IMR-90 (cell line): Measurements from ENCODE around the gene MPC2. TPM values are rescaled to one million over a fixed set of nuclear protein-coding genes. Genes with fewer than 3 reads are reported as not detected.

Source experiments
- ATAC-seq: fragments of 200-7000 bp; cut with Tn5 transposase; 2 replicates; pipeline ENCODE4 v1.9.1; 2020; ENCODE audit warnings: low read depth, mild to moderate bottlenecking, moderate library complexity
- BruUV-seq: library from RNA; stranded (reverse); fragments of 400-500 nt; replicated peaks from 2 replicates; lab custom pipeline; 2021; lab: Mats Ljungman, UMichigan
- CTCF ChIA-PET: fragments of 300-600 bp; formaldehyde crosslinking; extraction: SDS; loops from one replicate; lab custom pipeline; 2021; ENCODE audit warnings: antibody characterized with exemption; lab: Yijun Ruan, JAX
- POLR2A ChIA-PET: fragments of 300-600 bp; sonication (Branson Sonifier 250); formaldehyde crosslinking; loops from one replicate; lab custom pipeline; 2022; ENCODE audit warnings: antibody characterized with exemption; ENCODE audit not compliant: unreplicated experiment; lab: Charles Lee
- DNase-seq: peaks from one replicate; pipeline ENCODE4 v3.0.0; 2013
- H2AFZ ChIP-seq: replicated peaks from 2 replicates; pipeline ENCODE3; 2013; ENCODE audit warnings: low read length, mild to moderate bottlenecking; ENCODE audit not compliant: poor library complexity
- H2AK5ac ChIP-seq: 2 replicates; pipeline ENCODE4 v1.6.1; 2013; ENCODE audit warnings: low read depth, low read length, inconsistent platforms
- H2AK9ac ChIP-seq: replicated peaks from 2 replicates; pipeline ENCODE3; 2013; ENCODE audit warnings: mild to moderate bottlenecking, low read depth, low read length, moderate library complexity; ENCODE audit not compliant: poor library complexity
- H2BK120ac ChIP-seq: 2 replicates; pipeline ENCODE4 v1.6.1; 2013; ENCODE audit warnings: low read depth, low read length, inconsistent platforms
- H2BK15ac ChIP-seq: 3 replicates; pipeline ENCODE4 v1.6.1; 2013; ENCODE audit warnings: low read depth, low read length, inconsistent platforms
- H2BK20ac ChIP-seq: 2 replicates; pipeline ENCODE4 v1.6.1; 2013; ENCODE audit warnings: low read depth, mild to moderate bottlenecking, inconsistent platforms, low read length, moderate library complexity
- H2BK5ac ChIP-seq: 2 replicates; pipeline ENCODE4 v1.6.1; 2013; ENCODE audit warnings: mild to moderate bottlenecking, low read depth, low read length, inconsistent platforms; ENCODE audit not compliant: poor library complexity, severe bottlenecking
- H3K14ac ChIP-seq: replicated peaks from 2 replicates; pipeline ENCODE4 v1.6.1; 2013; ENCODE audit warnings: low read depth, low read length, inconsistent platforms
- H3K18ac ChIP-seq: 2 replicates; pipeline ENCODE4 v1.6.1; 2013; ENCODE audit warnings: low read depth, low read length, control low read depth
- H3K23ac ChIP-seq: 2 replicates; pipeline ENCODE4 v1.6.1; 2013; ENCODE audit warnings: low read depth, low read length, inconsistent platforms
- H3K27ac ChIP-seq: 2 replicates; pipeline ENCODE4 v1.5.1; 2013; ENCODE audit warnings: mild to moderate bottlenecking, control low read depth, low read length; ENCODE audit not compliant: insufficient read depth
- H3K27me3 ChIP-seq: 2 replicates; pipeline ENCODE4 v1.6.1; 2013; ENCODE audit warnings: low read length; ENCODE audit not compliant: control insufficient read depth, insufficient read depth
- H3K36me3 ChIP-seq: 2 replicates; pipeline ENCODE4 v1.6.1; 2013; ENCODE audit warnings: low read length, mixed read lengths; ENCODE audit not compliant: control insufficient read depth, insufficient read depth
- H3K4ac ChIP-seq: 2 replicates; pipeline ENCODE4 v1.6.1; 2013; ENCODE audit warnings: low read depth, low read length, inconsistent platforms
- H3K4me1 ChIP-seq: 2 replicates; pipeline ENCODE4 v1.6.1; 2013; ENCODE audit warnings: low read length, mixed read lengths; ENCODE audit not compliant: control insufficient read depth, insufficient read depth
- H3K4me2 ChIP-seq: 2 replicates; pipeline ENCODE4 v1.6.1; 2013; ENCODE audit warnings: low read depth, mild to moderate bottlenecking, control low read depth, low read length, moderate library complexity
- H3K4me3 ChIP-seq: 2 replicates; pipeline ENCODE4 v1.5.1; 2013; ENCODE audit warnings: low read depth, mild to moderate bottlenecking, control low read depth, low read length, moderate library complexity; ENCODE audit not compliant: insufficient read depth
- H3K56ac ChIP-seq: 2 replicates; pipeline ENCODE4 v1.6.1; 2013; ENCODE audit warnings: low read length, inconsistent platforms; ENCODE audit not compliant: insufficient read depth; ENCODE audit errors: extremely low read depth
- H3K79me1 ChIP-seq, 2 experiments: 2 replicates each; pipeline ENCODE4 v1.6.1; 2013; ENCODE audit warnings: low read length in 2 of 2, inconsistent platforms in 1 of 2, low read depth in 1 of 2
- H3K9ac ChIP-seq: 2 replicates; pipeline ENCODE4 v1.6.1; 2013; ENCODE audit warnings: low read depth, low read length, control low read depth
- H3K9me1 ChIP-seq: 2 replicates; pipeline ENCODE4 v1.6.1; 2013; ENCODE audit warnings: low read length, inconsistent platforms; ENCODE audit not compliant: insufficient read depth
- H3K9me3 ChIP-seq: 2 replicates; pipeline ENCODE4 v1.6.1; 2013; ENCODE audit warnings: low read length; ENCODE audit not compliant: control insufficient read depth, insufficient read depth
- H4K20me1 ChIP-seq: 2 replicates; pipeline ENCODE4 v1.6.1; 2013; ENCODE audit warnings: low read length, inconsistent platforms; ENCODE audit not compliant: insufficient read depth
- H4K5ac ChIP-seq: 2 replicates; pipeline ENCODE4 v1.6.1; 2013; ENCODE audit warnings: mild to moderate bottlenecking, low read depth, low read length, control low read depth
- H4K8ac ChIP-seq, 2 experiments: 2 replicates each; pipeline ENCODE4 v1.6.1; 2013; ENCODE audit warnings: low read depth in 2 of 2, low read length in 2 of 2, control low read depth in 1 of 2, inconsistent platforms in 1 of 2
- H4K91ac ChIP-seq: 2 replicates; pipeline ENCODE4 v1.6.1; 2013; ENCODE audit warnings: low read depth, low read length, inconsistent platforms; ENCODE audit not compliant: insufficient read depth
- FOS ChIP-seq: fragments of 150-350 bp; IDR thresholded peaks from 2 replicates; pipeline ENCODE4 v1.6.1; 2016; ENCODE audit warnings: low read depth, low read length
- NFE2L2 ChIP-seq: fragments of 150-350 bp; IDR thresholded peaks from 2 replicates; pipeline ENCODE4 v1.6.1; 2016; ENCODE audit warnings: low read depth, mild to moderate bottlenecking, low read length
- POLR2A ChIP-seq: IDR thresholded peaks from 2 replicates; pipeline ENCODE4 v1.6.1; 2012; ENCODE audit warnings: mild to moderate bottlenecking, low read depth, low read length
- RAD21 ChIP-seq: IDR thresholded peaks from 2 replicates; pipeline ENCODE4 v1.6.1; 2012; ENCODE audit warnings: low read length, improper control_type of control experiment
- RCOR1 ChIP-seq: IDR thresholded peaks from 2 replicates; pipeline ENCODE4 v1.6.1; 2012; ENCODE audit warnings: mild to moderate bottlenecking, low read length, improper control_type of control experiment; ENCODE audit not compliant: insufficient replicate concordance
- WGBS, 2 experiments: methylation state at CpG; one replicate each; pipeline versions ENCODE4 v1.1.5 to v1.1.7; 2013; ENCODE audit warnings: missing lambda C conversion rate in 2 of 2; ENCODE audit not compliant: insufficient read length in 1 of 2; ENCODE audit errors: extremely low coverage in 2 of 2; 5-methylcytosine and 5-hydroxymethylcytosine counted together
- dilution Hi-C: fragments of 300-500 bp; cut with HindIII; formaldehyde crosslinking; loops from one replicate; pipeline ENCODE4 v1.14.3; 2018; ENCODE audit warnings: low sequenced_read_pairs; ENCODE audit not compliant: unreplicated experiment
- in situ Hi-C: fragments of 300-500 bp; cut with MboI; formaldehyde crosslinking; loops from 3 replicates; pipeline ENCODE4 v1.14.3; 2019; ENCODE audit warnings: low sequenced_read_pairs, inconsistent platforms, mixed read lengths
- intact Hi-C: fragments of 100-400 bp; cut with micrococcal nuclease; formaldehyde crosslinking; loops from 2 replicates; pipeline ENCODE4 v1.10.0; 2022
- polyA plus RNA-seq, 3 experiments: library from polyadenylated mRNA; depleted of rRNA; stranded (reverse); fragments of >200 nt; gene quantifications; 2 replicates each; pipeline ENCODE4 v1.2.3, GENCODE V29; 2012; ENCODE audit warnings: low replicate concordance in 1 of 3
- total RNA-seq: library from RNA; depleted of rRNA; stranded (reverse); fragments of >200 nt; gene quantifications from 2 replicates; pipeline ENCODE4 v1.2.3, GENCODE V29; 2012
- TF ChIP-seq, protein P1 (sequence below): fragments of 150-350 bp; IDR thresholded peaks from 2 replicates; pipeline ENCODE4 v1.6.1; 2017; ENCODE audit warnings: mild to moderate bottlenecking, antibody characterized with exemption, low read length, low read depth
- TF ChIP-seq, protein P2 (sequence below): fragments of 150-350 bp; IDR thresholded peaks from 2 replicates; pipeline ENCODE4 v1.6.1; 2016; ENCODE audit warnings: low read depth, mild to moderate bottlenecking, low read length, moderate library complexity, borderline replicate concordance
- TF ChIP-seq, protein P3 (sequence below): conservative IDR thresholded peaks from 2 replicates; pipeline ENCODE4 v1.5.1; 2012; ENCODE audit warnings: mild to moderate bottlenecking, low read depth, low read length, improper control_type of control experiment

The MPC2 gene
- total and polyA plus RNA-seq, 2 of the 4 experiments (the other 2 are of a cell fraction) = 35.0 to 42.9 TPM

DNA sequence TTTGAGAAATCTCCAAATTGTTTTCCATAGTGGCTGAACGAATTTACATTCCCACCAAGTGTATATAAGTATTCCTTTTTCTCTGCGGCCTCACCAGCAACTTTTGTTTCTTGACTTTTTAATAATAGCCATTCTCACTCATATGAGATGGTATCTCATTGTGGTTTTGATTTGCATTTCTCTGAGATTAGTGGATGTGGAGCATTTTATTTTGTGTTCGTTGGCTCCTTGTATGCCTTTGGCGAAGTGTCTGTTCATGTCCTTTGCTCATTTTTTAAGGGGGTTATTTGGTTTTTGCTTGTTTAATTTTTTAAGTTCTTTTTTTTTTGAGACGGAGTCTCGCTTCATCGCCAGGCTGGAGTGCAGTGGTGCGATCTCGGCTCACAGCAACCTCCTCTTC, 45.1 kb upstream of the MPC2 start:
- no peak overlapping the region for H3K4me3 ChIP-seq
- H3K4me2 ChIP-seq = no peak overlapping the region
- H3K23ac ChIP-seq = no peak overlapping the region
- TF ChIP-seq RCOR1 = no peak
- no peak for TF ChIP-seq RAD21
- TF ChIP-seq, protein P1, sequence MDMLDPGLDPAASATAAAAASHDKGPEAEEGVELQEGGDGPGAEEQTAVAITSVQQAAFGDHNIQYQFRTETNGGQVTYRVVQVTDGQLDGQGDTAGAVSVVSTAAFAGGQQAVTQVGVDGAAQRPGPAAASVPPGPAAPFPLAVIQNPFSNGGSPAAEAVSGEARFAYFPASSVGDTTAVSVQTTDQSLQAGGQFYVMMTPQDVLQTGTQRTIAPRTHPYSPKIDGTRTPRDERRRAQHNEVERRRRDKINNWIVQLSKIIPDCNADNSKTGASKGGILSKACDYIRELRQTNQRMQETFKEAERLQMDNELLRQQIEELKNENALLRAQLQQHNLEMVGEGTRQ = no peak
- TF ChIP-seq, protein P2, sequence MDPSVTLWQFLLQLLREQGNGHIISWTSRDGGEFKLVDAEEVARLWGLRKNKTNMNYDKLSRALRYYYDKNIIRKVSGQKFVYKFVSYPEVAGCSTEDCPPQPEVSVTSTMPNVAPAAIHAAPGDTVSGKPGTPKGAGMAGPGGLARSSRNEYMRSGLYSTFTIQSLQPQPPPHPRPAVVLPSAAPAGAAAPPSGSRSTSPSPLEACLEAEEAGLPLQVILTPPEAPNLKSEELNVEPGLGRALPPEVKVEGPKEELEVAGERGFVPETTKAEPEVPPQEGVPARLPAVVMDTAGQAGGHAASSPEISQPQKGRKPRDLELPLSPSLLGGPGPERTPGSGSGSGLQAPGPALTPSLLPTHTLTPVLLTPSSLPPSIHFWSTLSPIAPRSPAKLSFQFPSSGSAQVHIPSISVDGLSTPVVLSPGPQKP = no peak
- TF ChIP-seq FOS = no peak
- TF ChIP-seq, protein P3, sequence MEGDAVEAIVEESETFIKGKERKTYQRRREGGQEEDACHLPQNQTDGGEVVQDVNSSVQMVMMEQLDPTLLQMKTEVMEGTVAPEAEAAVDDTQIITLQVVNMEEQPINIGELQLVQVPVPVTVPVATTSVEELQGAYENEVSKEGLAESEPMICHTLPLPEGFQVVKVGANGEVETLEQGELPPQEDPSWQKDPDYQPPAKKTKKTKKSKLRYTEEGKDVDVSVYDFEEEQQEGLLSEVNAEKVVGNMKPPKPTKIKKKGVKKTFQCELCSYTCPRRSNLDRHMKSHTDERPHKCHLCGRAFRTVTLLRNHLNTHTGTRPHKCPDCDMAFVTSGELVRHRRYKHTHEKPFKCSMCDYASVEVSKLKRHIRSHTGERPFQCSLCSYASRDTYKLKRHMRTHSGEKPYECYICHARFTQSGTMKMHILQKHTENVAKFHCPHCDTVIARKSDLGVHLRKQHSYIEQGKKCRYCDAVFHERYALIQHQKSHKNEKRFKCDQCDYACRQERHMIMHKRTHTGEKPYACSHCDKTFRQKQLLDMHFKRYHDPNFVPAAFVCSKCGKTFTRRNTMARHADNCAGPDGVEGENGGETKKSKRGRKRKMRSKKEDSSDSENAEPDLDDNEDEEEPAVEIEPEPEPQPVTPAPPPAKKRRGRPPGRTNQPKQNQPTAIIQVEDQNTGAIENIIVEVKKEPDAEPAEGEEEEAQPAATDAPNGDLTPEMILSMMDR = no peak
- TF ChIP-seq NFE2L2 = no peak
- TF ChIP-seq POLR2A = no peak
- POLR2A ChIA-PET = no interaction called here
- H4K20me1 ChIP-seq = peaks cover 23% of the 10 kb centered on the region; the same call in 1 of the 2 replicates
- H2BK20ac ChIP-seq = no peak overlapping the region
- no peak overlapping the region for H2AK5ac ChIP-seq
- no peak overlapping the region for H2AFZ ChIP-seq
- no peak overlapping the region for H2BK5ac ChIP-seq
- no peak overlapping the region for H4K5ac ChIP-seq
- no TSS peak for BruUV-seq
- H3K14ac ChIP-seq = no peak overlapping the region
- no peak overlapping the region for H3K56ac ChIP-seq
- no peak overlapping the region for H3K9ac ChIP-seq
- ATAC-seq (no peak), DNase-seq (peak; percentile 12)
- no peak overlapping the region for H3K18ac ChIP-seq
- no peaks in the 10 kb centered on the region for H3K9me3 ChIP-seq
- H2BK120ac ChIP-seq = no peak overlapping the region
- H3K27ac ChIP-seq = no peak overlapping the region
- intact Hi-C loops (no loop called here), dilution Hi-C loops (no loop called here), in situ Hi-C loops (no loop called here)
- H3K27me3 ChIP-seq = no peaks in the 10 kb centered on the region
- CTCF ChIA-PET = no interaction called here
- H3K4ac ChIP-seq = no peak overlapping the region
- H3K4me1 ChIP-seq = peaks cover 2% of the 10 kb centered on the region
- no peak overlapping the region for H4K91ac ChIP-seq
- no peak overlapping the region for H2AK9ac ChIP-seq
- H3K36me3 ChIP-seq = peaks cover 11% of the 10 kb centered on the region
- peaks cover 3% of the 10 kb centered on the region; the same call in 1 of the 2 replicates for H3K9me1 ChIP-seq
- H4K8ac ChIP-seq = no peak overlapping the region
- peaks cover 39 to 52% of the 10 kb centered on the region in 2 experiments for H3K79me1 ChIP-seq
- WGBS, 2 experiments = no CpG with 5 or more reads among the region's 9 CpGs
- H2BK15ac ChIP-seq = no peak overlapping the region
